ENCODE results near the gene AAR2.

GRCh38 chr20:36277546-36277945, 41.3 kb downstream of the AAR2 start:
- TF ChIP-seq, protein P1, sequence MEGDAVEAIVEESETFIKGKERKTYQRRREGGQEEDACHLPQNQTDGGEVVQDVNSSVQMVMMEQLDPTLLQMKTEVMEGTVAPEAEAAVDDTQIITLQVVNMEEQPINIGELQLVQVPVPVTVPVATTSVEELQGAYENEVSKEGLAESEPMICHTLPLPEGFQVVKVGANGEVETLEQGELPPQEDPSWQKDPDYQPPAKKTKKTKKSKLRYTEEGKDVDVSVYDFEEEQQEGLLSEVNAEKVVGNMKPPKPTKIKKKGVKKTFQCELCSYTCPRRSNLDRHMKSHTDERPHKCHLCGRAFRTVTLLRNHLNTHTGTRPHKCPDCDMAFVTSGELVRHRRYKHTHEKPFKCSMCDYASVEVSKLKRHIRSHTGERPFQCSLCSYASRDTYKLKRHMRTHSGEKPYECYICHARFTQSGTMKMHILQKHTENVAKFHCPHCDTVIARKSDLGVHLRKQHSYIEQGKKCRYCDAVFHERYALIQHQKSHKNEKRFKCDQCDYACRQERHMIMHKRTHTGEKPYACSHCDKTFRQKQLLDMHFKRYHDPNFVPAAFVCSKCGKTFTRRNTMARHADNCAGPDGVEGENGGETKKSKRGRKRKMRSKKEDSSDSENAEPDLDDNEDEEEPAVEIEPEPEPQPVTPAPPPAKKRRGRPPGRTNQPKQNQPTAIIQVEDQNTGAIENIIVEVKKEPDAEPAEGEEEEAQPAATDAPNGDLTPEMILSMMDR (IDR thresholded peaks at IDR 0.05) = no peak
- TF ChIP-seq ZFX (IDR thresholded peaks at IDR 0.05; ENCODE audit: borderline replicate concordance) = no peak
